ENCODE measurements around the gene LTBP2.

LTBP2 gene

GRCh38 chr14:74526854-74527585, 85.0 kb downstream of the LTBP2 start:
- DNase-seq (ENCODE audit: low read depth): no peak

- no peak for DNase-seq (ENCODE audit: low read depth)
Observed at GRCh38 chr14:74525361-74525851, 86.6 kb downstream of the LTBP2 start.

- DNase-seq (ENCODE audit: low read depth): no peak
Observed at GRCh38 chr14:74524812-74525135, 87.3 kb downstream of the LTBP2 start.

GRCh38 chr14:74524076-74524811, 87.8 kb downstream of the LTBP2 start:
- DNase-seq (ENCODE audit: low read depth): no peak

GRCh38 chr14:74522740-74523139, 89.3 kb downstream of the LTBP2 start:
- no peak for DNase-seq (ENCODE audit: low read depth)

GRCh38 chr14:74521756-74522155, 90.3 kb downstream of the LTBP2 start:
- DNase-seq (ENCODE audit: low read depth): no peak

GRCh38 chr14:74519316-74520074, 92.5 kb downstream of the LTBP2 start:
- DNase-seq (ENCODE audit: low read depth): no peak

GRCh38 chr14:74518221-74518620, 93.8 kb downstream of the LTBP2 start:
- no peak for DNase-seq (ENCODE audit: low read depth)

GRCh38 chr14:74517731-74518130, 94.3 kb downstream of the LTBP2 start:
- DNase-seq (ENCODE audit: low read depth): no peak

- DNase-seq (ENCODE audit: low read depth): no peak
Observed at GRCh38 chr14:74516451-74517160, 95.4 kb downstream of the LTBP2 start.

- DNase-seq (ENCODE audit: low read depth): no peak
Observed at GRCh38 chr14:74515891-74516412, 96.1 kb downstream of the LTBP2 start.

GRCh38 chr14:74514471-74514941, 97.5 kb downstream of the LTBP2 start:
- no peak for DNase-seq (ENCODE audit: low read depth)

GRCh38 chr14:74511966-74512830, 99.8 kb downstream of the LTBP2 start:
- no peak for DNase-seq (ENCODE audit: low read depth)

- DNase-seq (ENCODE audit: low read depth): no peak
Observed at GRCh38 chr14:74510959-74511409, 101.1 kb downstream of the LTBP2 start.

GRCh38 chr14:74510223-74510931, 101.7 kb downstream of the LTBP2 start:
- no peak for DNase-seq (ENCODE audit: low read depth)

GRCh38 chr14:74509587-74510222, 102.3 kb downstream of the LTBP2 start:
- DNase-seq (ENCODE audit: low read depth): no peak

GRCh38 chr14:74508844-74509428, 103.1 kb downstream of the LTBP2 start:
- no peak for DNase-seq (ENCODE audit: low read depth)

- no peak for DNase-seq (ENCODE audit: low read depth)
Observed at GRCh38 chr14:74508292-74508731, 103.7 kb downstream of the LTBP2 start.

GRCh38 chr14:74507840-74508239, 104.2 kb downstream of the LTBP2 start:
- no peak for DNase-seq (ENCODE audit: low read depth)

Data from GM04503 (cell line).